CD4-positive, alpha-beta T cell treated with Interleukin-1 beta for 1 hour (primary cell): Measurements from ENCODE around the gene FAM47E.
"Not testable (repeated sequence)": the region's sequence is repeated elsewhere in the genome, so short reads cannot be mapped to it uniquely, and the experiment has no call there.

Source experiments
- DNase-seq, 2 donors: peaks; one replicate each; pipeline ENCODE4 v3.0.0-alpha.2; 2020 to 2022

The FAM47E gene

GRCh38 chr4:76271248-76271647, 19.7 kb downstream of the FAM47E start:
- no peak for DNase-seq

DNA sequence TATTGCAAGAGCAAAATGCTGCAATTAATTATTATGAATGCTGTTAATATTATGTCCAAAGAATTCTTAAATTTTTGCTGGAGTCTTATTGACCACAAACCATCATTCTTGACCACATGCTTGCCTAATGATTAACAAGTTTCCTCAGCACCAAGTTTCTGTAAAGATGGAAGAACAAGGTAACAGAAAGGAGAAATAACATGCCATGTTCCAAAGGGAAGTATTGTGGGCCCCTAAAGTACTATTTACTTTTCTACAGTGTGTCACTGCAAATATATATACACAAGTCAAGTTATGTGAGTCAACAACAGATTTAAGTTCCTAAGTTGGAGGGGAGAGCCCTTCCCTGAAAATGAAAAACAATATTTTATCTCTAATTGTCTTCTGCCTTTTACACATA, 20.6 kb downstream of the FAM47E start:
- no peak for DNase-seq

DNA sequence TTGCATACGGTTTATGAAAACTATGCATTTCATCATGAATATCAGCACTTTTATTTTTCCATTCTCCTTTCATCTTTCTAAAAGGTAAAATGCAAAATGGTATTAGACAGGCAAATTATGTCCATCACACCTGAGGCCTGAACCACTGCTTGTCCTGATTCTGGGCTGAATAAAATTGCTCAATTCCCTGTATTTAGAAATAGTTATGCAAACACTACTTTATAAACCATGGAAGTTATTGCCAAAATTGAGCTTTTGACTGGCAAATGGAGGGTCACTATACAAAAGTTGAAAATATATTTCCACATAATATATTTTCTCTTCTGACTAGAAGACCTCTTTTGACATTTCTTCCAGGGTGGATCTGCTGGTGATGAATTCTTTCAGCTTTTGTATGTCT, 21.1 kb downstream of the FAM47E start:
- DNase-seq = no peak

- DNase-seq = no peak
Observed at GRCh38 chr4:76272999-76273398, 21.5 kb downstream of the FAM47E start.

DNA sequence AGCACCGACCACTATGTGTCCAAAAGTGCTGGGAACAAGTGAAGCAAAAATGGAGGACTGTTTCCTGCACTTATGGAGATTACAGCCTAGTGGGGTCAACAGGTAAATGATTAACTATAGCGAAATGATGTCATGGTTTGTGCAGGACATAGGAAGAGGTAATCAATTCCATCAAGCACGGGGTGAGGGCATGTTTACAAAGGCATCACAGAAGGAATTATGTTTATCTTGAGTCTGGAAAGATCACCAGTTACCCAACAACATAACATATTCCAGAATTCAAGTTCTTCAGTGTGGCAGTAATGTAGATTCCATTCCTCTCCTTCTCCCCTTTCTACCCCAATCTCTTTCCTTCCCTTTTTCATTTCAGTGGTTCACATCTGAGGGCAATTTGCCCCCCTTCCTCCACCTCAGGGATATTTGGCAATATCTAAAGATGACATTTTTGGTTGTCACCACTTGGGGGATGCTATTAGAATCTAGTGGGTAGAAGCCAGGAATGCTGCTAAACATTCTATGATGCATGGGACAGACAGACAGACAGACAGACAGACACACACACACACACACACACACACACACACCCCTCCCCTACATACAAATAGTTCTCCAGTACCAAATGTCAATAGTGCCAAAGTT, 24.1 kb downstream of the FAM47E start:
- no peak for DNase-seq

GRCh38 chr4:76276813-76277212, 25.3 kb downstream of the FAM47E start:
- peak in 1 of 2 donors; percentile 4 for DNase-seq

DNA sequence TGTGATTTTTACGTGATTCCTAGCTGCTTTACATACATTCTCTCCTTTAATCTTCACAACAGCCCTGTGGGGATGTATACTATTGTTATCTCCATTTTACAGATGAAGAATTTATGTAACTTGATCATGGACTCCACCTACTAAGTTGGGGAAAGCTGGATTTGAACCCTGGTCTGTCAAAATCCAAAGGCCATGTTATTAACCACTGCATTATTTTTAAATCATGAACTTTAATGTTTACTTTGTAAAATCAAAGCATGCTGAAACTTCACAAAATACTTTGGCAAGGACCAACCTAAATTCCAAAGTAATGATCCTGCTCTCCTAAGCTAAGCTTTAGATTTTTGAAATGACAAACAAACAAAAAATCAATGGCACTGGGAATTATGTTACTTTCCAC, 26.1 kb downstream of the FAM47E start:
- no peak for DNase-seq

- no peak for DNase-seq
Observed at GRCh38 chr4:76278583-76278982, 27.1 kb downstream of the FAM47E start.

GRCh38 chr4:76279462-76279861, 27.9 kb downstream of the FAM47E start:
- peak; percentile 12 to 51 for DNase-seq

GRCh38 chr4:76280488-76281441, 29.2 kb downstream of the FAM47E start:
- DNase-seq = no peak

DNA sequence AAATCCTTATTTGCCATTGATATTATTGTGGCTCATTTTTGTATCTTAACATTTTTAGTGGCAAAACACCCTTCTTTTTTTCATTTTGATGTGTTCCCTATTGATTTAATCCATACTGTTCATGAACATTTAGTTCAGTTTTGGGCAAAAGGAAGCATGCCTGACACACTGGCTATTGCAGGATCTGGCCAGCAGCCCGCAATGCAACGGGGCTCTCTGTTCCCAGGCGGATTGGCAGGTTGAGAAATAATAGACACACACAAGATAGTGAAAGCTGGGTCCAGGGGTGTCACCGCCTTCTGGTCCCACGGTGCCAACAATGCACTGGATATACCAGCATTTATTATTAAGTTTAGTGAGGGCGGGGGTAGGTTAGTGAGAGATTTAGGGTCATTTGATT, 30.1 kb downstream of the FAM47E start:
- not testable (repeated sequence) for DNase-seq

- no peak for DNase-seq
Observed at GRCh38 chr4:76282941-76283689, 31.6 kb downstream of the FAM47E start.

- no peak for DNase-seq
Observed at GRCh38 chr4:76283900-76284299, 32.4 kb downstream of the FAM47E start.

DNA sequence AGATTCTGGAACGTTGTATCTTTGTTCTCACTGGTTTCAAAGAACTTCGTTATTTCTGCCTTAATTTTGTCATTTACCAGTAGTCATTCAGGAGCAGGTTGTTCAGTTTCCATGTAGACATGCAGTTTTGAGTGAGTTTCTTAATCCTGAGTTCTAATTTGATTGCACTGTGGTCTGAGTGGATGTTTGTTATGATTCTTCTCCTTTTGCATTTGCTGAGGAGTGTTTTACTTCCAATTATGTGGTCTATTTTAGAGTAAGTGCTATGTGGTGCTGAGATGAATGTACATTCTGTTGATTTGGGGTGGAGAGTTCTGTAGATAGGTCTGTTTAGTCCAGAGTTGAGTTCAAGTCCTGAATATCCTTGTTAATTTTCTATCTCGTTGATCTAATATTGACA, 36.3 kb downstream of the FAM47E start:
- not testable (repeated sequence) for DNase-seq

GRCh38 chr4:76292730-76293129, 41.2 kb downstream of the FAM47E start:
- no peak for DNase-seq

GRCh38 chr4:76293772-76294171, 42.3 kb downstream of the FAM47E start:
- DNase-seq = no peak

GRCh38 chr4:76296286-76296820, 44.8 kb downstream of the FAM47E start:
- DNase-seq = no peak

DNA sequence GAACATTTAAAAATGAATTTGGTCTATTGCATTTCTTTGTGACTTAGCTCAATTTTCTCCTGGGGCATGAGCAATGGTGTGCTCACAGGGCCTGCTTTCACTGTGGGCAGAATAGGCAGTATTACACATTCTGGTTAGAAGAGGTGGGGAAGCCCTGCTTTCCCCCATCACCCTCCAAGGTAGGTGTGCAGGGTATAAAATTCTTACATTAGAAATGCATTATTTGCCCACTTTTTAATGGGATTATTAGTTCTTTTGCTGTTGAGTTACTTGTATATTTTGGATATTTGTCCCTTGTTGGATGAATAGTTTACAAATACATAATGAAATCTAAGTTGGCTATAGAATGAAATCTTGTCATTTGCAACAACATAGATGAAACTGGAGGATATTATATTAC, 46.7 kb downstream of the FAM47E start:
- DNase-seq = no peak

DNA sequence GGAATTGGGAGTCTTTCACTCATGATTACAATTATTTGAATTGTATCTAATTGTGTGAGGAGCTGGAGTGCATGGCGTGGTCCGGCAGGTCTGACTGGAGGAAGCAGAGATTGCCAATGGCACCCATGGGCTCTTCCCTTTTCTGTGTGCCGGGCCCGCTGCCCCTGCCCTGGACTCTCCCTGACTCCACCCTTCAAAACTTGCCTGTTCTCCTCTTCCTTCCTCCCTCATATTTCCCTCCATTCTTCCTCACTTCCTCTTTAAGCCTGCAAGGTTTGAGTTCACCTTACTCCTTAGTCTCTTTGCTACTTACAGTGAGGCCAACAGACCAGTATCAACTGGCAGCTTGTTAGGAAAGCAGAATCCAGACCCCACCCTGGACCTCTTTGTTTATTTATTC, 48.5 kb downstream of the FAM47E start:
- DNase-seq = no peak

- DNase-seq = no peak
Observed at GRCh38 chr4:76301068-76301774, 49.7 kb downstream of the FAM47E start.

DNA sequence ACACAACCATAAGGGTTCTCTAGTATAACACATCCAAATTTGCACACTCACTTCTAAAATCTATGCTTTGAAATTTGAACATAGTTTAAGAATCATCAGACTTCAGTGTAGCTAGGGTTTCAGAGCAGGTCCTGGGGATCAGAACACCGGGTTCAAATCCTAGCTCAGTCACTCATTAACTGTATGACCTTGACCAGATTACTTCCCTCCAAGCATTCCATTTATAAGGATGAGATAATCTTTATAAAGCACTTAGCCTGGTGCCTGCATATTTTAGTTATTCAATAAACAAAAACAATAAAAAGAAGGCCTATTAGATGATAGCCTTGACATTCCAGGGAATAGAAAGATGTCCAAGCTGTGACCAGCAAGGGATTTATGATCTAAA, 50.2 kb downstream of the FAM47E start:
- no peak for DNase-seq

GRCh38 chr4:76302826-76303438, 51.4 kb downstream of the FAM47E start:
- DNase-seq = no peak
